ENCODE measurements around the gene MICALL1.
A peak's percentile ranks its signal among the peaks of the same experiment; 100 is the strongest.
"Not testable (repeated sequence)": the region's sequence is repeated elsewhere in the genome, so short reads cannot be mapped to it uniquely, and the experiment has no call there.

Gene MICALL1

GRCh38 chr22:37975153-37975552 is 69.1 kb downstream of the MICALL1 start:
- no peak overlapping the region for H3K4me3 ChIP-seq
- H3K27ac ChIP-seq = no peak overlapping the region
- H4K20me1 ChIP-seq = peaks cover 0 to 26% (median 7%) of the 10 kb centered on the region in 11 experiments; a peak in 8 of 22 replicates
- H3K27me3 ChIP-seq = no peaks in the 10 kb centered on the region
- no peaks in the 10 kb centered on the region for H3K9me3 ChIP-seq (replicated peaks in 1 of 11)
- H3K4me1 ChIP-seq = peaks cover 4 to 37% (median 22%) of the 10 kb centered on the region in 10 experiments; a peak in 16 of 20 replicates
- no peak for TF ChIP-seq Cebpa-rat (IDR thresholded peaks at IDR 0.05)
- H3K36me3 ChIP-seq = peaks cover 0 to 32% (median 11%) of the 10 kb centered on the region in 11 experiments; a peak in 13 of 22 replicates
- no peak overlapping the region for H3K9ac ChIP-seq
- H3K4me2 ChIP-seq = no peak overlapping the region

- peaks cover 0 to 30% (median 6%) of the 10 kb centered on the region in 11 experiments; a peak in 7 of 22 replicates for H4K20me1 ChIP-seq
- H3K27me3 ChIP-seq; H3K27ac ChIP-seq; H3K4me3 ChIP-seq; H3K9me3 ChIP-seq (replicated peaks in 1 of 11): not testable (repeated sequence)
- H3K4me1 ChIP-seq = peaks cover 4 to 45% (median 31%) of the 10 kb centered on the region in 10 experiments; a peak in 16 of 20 replicates
- peaks cover 0 to 26% (median 11%) of the 10 kb centered on the region in 11 experiments; a peak in 13 of 22 replicates for H3K36me3 ChIP-seq
- H3K4me2 ChIP-seq = peak overlapping the region in 2 of 11 experiments; percentile 8 to 10; a peak in 1 of 22 replicates
- H3K9ac ChIP-seq = peak overlapping the region in 1 of 11 experiments; percentile 11; a peak in 1 of 22 replicates
Measured at GRCh38 chr22:37976022-37976421, 69.9 kb downstream of the MICALL1 start.

DNA sequence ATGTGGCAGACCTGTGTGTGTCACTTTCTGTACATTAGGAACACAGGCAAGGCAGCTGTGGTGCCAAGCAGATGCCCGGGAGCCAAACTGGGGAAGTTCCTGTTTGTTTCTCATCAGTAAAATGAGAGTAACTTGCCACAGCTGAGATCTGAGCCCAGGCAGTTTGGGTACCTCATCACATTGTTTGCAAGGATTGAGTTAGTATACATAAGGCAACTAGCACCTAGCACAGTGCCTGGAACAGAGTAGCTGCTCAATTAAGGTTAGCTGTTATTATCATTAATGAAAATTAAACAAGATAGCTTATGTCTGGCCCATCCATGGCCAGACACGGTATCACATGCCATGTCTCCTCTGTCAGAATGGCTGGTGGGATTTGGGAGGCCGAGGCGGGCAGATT is 70.5 kb downstream of the MICALL1 start:
- Histone ChIP-seq H3K4me2 (peak overlapping the region in 2 of 11 experiments; percentile 8 to 10; a peak in 1 of 22 replicates), H3K9me3 (replicated peaks in 1 of 11) (no peaks in the 10 kb centered on the region), H3K36me3 (peaks cover 0 to 26% (median 11%) of the 10 kb centered on the region in 11 experiments; a peak in 13 of 22 replicates), H3K4me3 (no peak overlapping the region), H3K9ac (no peak overlapping the region; a peak in 1 of 22 replicates), H4K20me1 (peaks cover 0 to 30% (median 2%) of the 10 kb centered on the region in 11 experiments; a peak in 7 of 22 replicates), H3K27ac (no peak overlapping the region), H3K4me1 (peaks cover 4 to 51% (median 36%) of the 10 kb centered on the region in 10 experiments; a peak in 16 of 20 replicates), H3K27me3 (no peaks in the 10 kb centered on the region)
- no peak for TF ChIP-seq Cebpa-rat (IDR thresholded peaks at IDR 0.05)

GRCh38 chr22:37979782-37980181 is 73.7 kb downstream of the MICALL1 start:
- TF ChIP-seq Cebpa-rat (IDR thresholded peaks at IDR 0.05) = no peak
- Histone ChIP-seq H3K27me3 (no peaks in the 10 kb centered on the region), H3K4me1 (peaks cover 7 to 78% (median 64%) of the 10 kb centered on the region in 10 experiments; a peak in 17 of 20 replicates), H3K36me3 (peaks cover 0 to 28% (median 6%) of the 10 kb centered on the region in 11 experiments; a peak in 11 of 22 replicates), H3K27ac (peak overlapping the region in 1 of 11 experiments; percentile 23; a peak in 2 of 22 replicates), H3K4me3 (no peak overlapping the region), H3K4me2 (peak overlapping the region in 8 of 11 experiments; percentile 41 to 95 (median 78); a peak in 15 of 22 replicates), H4K20me1 (peaks cover 0 to 26% (median 0%) of the 10 kb centered on the region in 11 experiments; a peak in 4 of 22 replicates), H3K9me3 (replicated peaks in 1 of 11) (peaks cover 0 to 9% (median 0%) of the 10 kb centered on the region in 11 experiments; a peak in 5 of 22 replicates), H3K9ac (peak overlapping the region in 2 of 11 experiments; percentile 4 to 53; a peak in 2 of 22 replicates)

GRCh38 chr22:37981282-37982011 is 75.3 kb downstream of the MICALL1 start:
- no peak for TF ChIP-seq Cebpa-rat (IDR thresholded peaks at IDR 0.05)
- Histone ChIP-seq H3K4me1 (peaks cover 10 to 89% (median 76%) of the 10 kb centered on the region in 10 experiments; a peak in 19 of 20 replicates), H3K27me3 (no peaks in the 10 kb centered on the region), H3K9me3 (replicated peaks in 1 of 11) (peaks cover 0 to 9% (median 0%) of the 10 kb centered on the region in 11 experiments; a peak in 5 of 22 replicates), H4K20me1 (peaks cover 0 to 26% (median 0%) of the 10 kb centered on the region in 11 experiments; a peak in 4 of 22 replicates), H3K36me3 (peaks cover 0 to 27% (median 6%) of the 10 kb centered on the region in 11 experiments; a peak in 6 of 22 replicates), H3K4me2 (peak overlapping the region in 9 of 11 experiments; percentile 39 to 95 (median 77); a peak in 18 of 22 replicates), H3K27ac (0 out of 22 replicates have a peak overlapping the region, but pooled peaks of 1 of the 11 experiments have one; percentile 14), H3K9ac (peak overlapping the region in 1 of 11 experiments; percentile 25; a peak in 1 of 22 replicates), H3K4me3 (0 out of 20 replicates have a peak overlapping the region, but pooled peaks of 1 of the 10 experiments have one; percentile 21)

GRCh38 chr22:37982151-37982785 is 76.2 kb downstream of the MICALL1 start:
- TF ChIP-seq Cebpa-rat (IDR thresholded peaks at IDR 0.05) = no peak
- no peak overlapping the region for H3K4me3 ChIP-seq

GRCh38 chr22:37982938-37983859 is 77.1 kb downstream of the MICALL1 start:
- no peaks in the 10 kb centered on the region for H3K27me3 ChIP-seq
- H3K36me3 ChIP-seq = peaks cover 0 to 11% (median 6%) of the 10 kb centered on the region in 11 experiments; a peak in 5 of 22 replicates
- H3K27ac ChIP-seq = 0 out of 22 replicates have a peak overlapping the region, but pooled peaks of 1 of the 11 experiments have one; percentile 33
- H3K4me2 ChIP-seq = peak overlapping the region in 9 of 11 experiments; percentile 15 to 95 (median 77); a peak in 14 of 22 replicates
- peaks cover 0 to 20% (median 0%) of the 10 kb centered on the region in 11 experiments; a peak in 4 of 22 replicates for H4K20me1 ChIP-seq
- no peak for TF ChIP-seq Cebpa-rat (IDR thresholded peaks at IDR 0.05)
- H3K9me3 ChIP-seq (replicated peaks in 1 of 11) = peaks cover 0 to 9% (median 0%) of the 10 kb centered on the region in 11 experiments; a peak in 5 of 22 replicates
- H3K4me3 ChIP-seq = no peak overlapping the region
- H3K4me1 ChIP-seq = peaks cover 15 to 91% (median 85%) of the 10 kb centered on the region in 10 experiments
- H3K9ac ChIP-seq = peak overlapping the region in 1 of 11 experiments; percentile 41; a peak in 1 of 22 replicates

More at GRCh38 chr22:37982151-37982785, 76.2 kb downstream of the MICALL1 start:
- no peak overlapping the region for H3K9ac ChIP-seq
- H4K20me1 ChIP-seq = peaks cover 0 to 26% (median 0%) of the 10 kb centered on the region in 11 experiments; a peak in 4 of 22 replicates
- peaks cover 0 to 19% (median 6%) of the 10 kb centered on the region in 11 experiments; a peak in 5 of 22 replicates for H3K36me3 ChIP-seq
- H3K27ac ChIP-seq = no peak overlapping the region
- H3K27me3 ChIP-seq = no peaks in the 10 kb centered on the region
- peaks cover 0 to 9% (median 0%) of the 10 kb centered on the region in 11 experiments; a peak in 5 of 22 replicates for H3K9me3 ChIP-seq (replicated peaks in 1 of 11)
- H3K4me2 ChIP-seq = peak overlapping the region in 9 of 11 experiments; percentile 29 to 95 (median 77); a peak in 18 of 22 replicates
- peaks cover 15 to 93% (median 81%) of the 10 kb centered on the region in 10 experiments for H3K4me1 ChIP-seq

Measured in BLaER1 treated with 17β-estradiol and CSF1 and Interleukin-3, amounts not matched to agents 10 nM and 100 nM (cell line).